ENCODE results near the gene NDE1. TPM values are rescaled to one million over a fixed set of nuclear protein-coding genes. Genes with fewer than 3 reads are reported as not detected.

Gene NDE1
- total RNA-seq, 2 donors from 2014 or later: 60.5 to 69.2 TPM

- H3K36me3 ChIP-seq (ENCODE audit: control insufficient read depth, insufficient read depth, low read length): no peaks in the 10 kb centered on the region
- H3K9me3 Mint-ChIP-seq: no peaks in the 10 kb centered on the region
- H3K4me3 ChIP-seq (ENCODE audit: low read length): no peak overlapping the region
- H3K9ac ChIP-seq (ENCODE audit: extremely low read depth, low read length, poor library complexity, severe bottlenecking): no peak overlapping the region
- 88% methylated on average over 7 of the region's 7 CpGs; no CpG with 5 or more reads in 1 of the 2 experiments for WGBS, 2 experiments (ENCODE audit: insufficient coverage in 1 of 2, insufficient read length in 1 of 2)
- no peak overlapping the region for H3K4me3 Mint-ChIP-seq
- H3K4me1 Mint-ChIP-seq: no peaks in the 10 kb centered on the region
- no peak overlapping the region for H3K27ac Mint-ChIP-seq
- no peaks in the 10 kb centered on the region for H3K36me3 Mint-ChIP-seq (ENCODE audit: low read depth)
- peaks cover 58% of the 10 kb centered on the region for H3K27me3 Mint-ChIP-seq (ENCODE audit: insufficient read depth)
- DNase-seq: no peak
- H3K9me3 ChIP-seq (ENCODE audit: control insufficient read depth, low read length): no peaks in the 10 kb centered on the region
- H3K4me1 ChIP-seq (ENCODE audit: control insufficient read depth, insufficient read depth, low read length): no peaks in the 10 kb centered on the region
- H3K27ac ChIP-seq (ENCODE audit: low read depth, low read length): no peak overlapping the region
- peaks cover 68% of the 10 kb centered on the region for H3K27me3 ChIP-seq (ENCODE audit: control insufficient read depth, insufficient read depth, low read length, poor library complexity, severe bottlenecking)
- no peak for TF ChIP-seq CTCF (conservative IDR thresholded peaks at IDR 0.05)
These were observed 125.7 kb downstream of the NDE1 start for GRCh38 chr16:15775663-15776304.

Other genes with a start within 250 kb of the NDE1 start
- gene BMERB1, start 215.7 kb upstream of the NDE1 start, total RNA-seq: 10 to 100 TPM in 1 of 2 donors, 1 to 10 TPM in 1; 6.3 to 10.4 TPM
- gene MARF1, start 7.1 kb upstream of the NDE1 start, total RNA-seq: 10 to 100 TPM; 39.3 to 39.6 TPM
- gene MYH11, start 206.8 kb downstream of the NDE1 start, total RNA-seq: under 1 TPM; 0.09 to 0.29 TPM
- 10 to 100 TPM; 30.9 to 31.1 TPM for gene CEP20, start 238.4 kb downstream of the NDE1 start, total RNA-seq